Measurements from ENCODE around the gene REPS2. TPM values are rescaled to one million over a fixed set of nuclear protein-coding genes. Genes with fewer than 3 reads are reported as not detected.

The REPS2 gene
- total RNA-seq, 1 donor from 2014 or later, result 4.1 TPM

GRCh38 chrX:17192106-17192505, 245.6 kb downstream of the REPS2 start:
- Mint-ChIP-seq H3K36me3 (no peaks in the 10 kb centered on the region), H3K27me3 (ENCODE audit: insufficient read depth, low read depth) (peaks cover 2% of the 10 kb centered on the region), H3K9me3 (peaks cover 2% of the 10 kb centered on the region), H3K27ac (no peak overlapping the region), H3K4me3 (no peak overlapping the region), H3K4me1 (peaks cover 11% of the 10 kb centered on the region)
- no peak for DNase-seq (ENCODE audit: low spot score)
- Histone ChIP-seq H3K27me3 (no peaks in the 10 kb centered on the region), H3F3A (ENCODE audit: low read depth) (peaks cover 4% of the 10 kb centered on the region), H2AFZ (replicated peaks) (no peak overlapping the region), H3K79me2 (ENCODE audit: low read depth) (no peaks in the 10 kb centered on the region), H3K36me3 (no peaks in the 10 kb centered on the region), H3K9me3 (ENCODE audit: low read depth) (peaks cover 11% of the 10 kb centered on the region), H3K4me3 (no peak overlapping the region), H3K4me1 (peaks cover 4% of the 10 kb centered on the region), H3K9ac (no peak overlapping the region), H4K20me1 (ENCODE audit: low read depth) (no peaks in the 10 kb centered on the region), H3K27ac (no peak overlapping the region), H3K4me2 (no peak overlapping the region)
- TF ChIP-seq EZH2 (IDR thresholded peaks at IDR 0.05) (no peak), EZH2phosphoT487 (IDR thresholded peaks at IDR 0.05) (no peak)
- TF ChIP-seq, protein P1, sequence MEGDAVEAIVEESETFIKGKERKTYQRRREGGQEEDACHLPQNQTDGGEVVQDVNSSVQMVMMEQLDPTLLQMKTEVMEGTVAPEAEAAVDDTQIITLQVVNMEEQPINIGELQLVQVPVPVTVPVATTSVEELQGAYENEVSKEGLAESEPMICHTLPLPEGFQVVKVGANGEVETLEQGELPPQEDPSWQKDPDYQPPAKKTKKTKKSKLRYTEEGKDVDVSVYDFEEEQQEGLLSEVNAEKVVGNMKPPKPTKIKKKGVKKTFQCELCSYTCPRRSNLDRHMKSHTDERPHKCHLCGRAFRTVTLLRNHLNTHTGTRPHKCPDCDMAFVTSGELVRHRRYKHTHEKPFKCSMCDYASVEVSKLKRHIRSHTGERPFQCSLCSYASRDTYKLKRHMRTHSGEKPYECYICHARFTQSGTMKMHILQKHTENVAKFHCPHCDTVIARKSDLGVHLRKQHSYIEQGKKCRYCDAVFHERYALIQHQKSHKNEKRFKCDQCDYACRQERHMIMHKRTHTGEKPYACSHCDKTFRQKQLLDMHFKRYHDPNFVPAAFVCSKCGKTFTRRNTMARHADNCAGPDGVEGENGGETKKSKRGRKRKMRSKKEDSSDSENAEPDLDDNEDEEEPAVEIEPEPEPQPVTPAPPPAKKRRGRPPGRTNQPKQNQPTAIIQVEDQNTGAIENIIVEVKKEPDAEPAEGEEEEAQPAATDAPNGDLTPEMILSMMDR (IDR thresholded peaks at IDR 0.05), result no peak

Small RNA genes lying within 50 kb of the gene (small RNA-seq; reads per million reads assigned to genes)
- gene RF00019, result not detected
- gene RF00190, result not detected

Other genes with a start within 250 kb of the REPS2 start
- gene CTPS2, start 234.0 kb upstream of the REPS2 start, total RNA-seq (ENCODE audit: low replicate concordance), result 100 and 116 TPM in 2 replicates
- gene SYAP1, start 227.0 kb upstream of the REPS2 start, total RNA-seq (ENCODE audit: low replicate concordance), result 23.5 and 39.7 TPM in 2 replicates
- 26.6 and 37.1 TPM in 2 replicates for gene TXLNG, start 160.2 kb upstream of the REPS2 start, total RNA-seq (ENCODE audit: low replicate concordance)
- 314 and 425 TPM in 2 replicates for gene RBBP7, start 76.3 kb upstream of the REPS2 start, total RNA-seq (ENCODE audit: low replicate concordance)